Measurements from ENCODE around the gene PTPN5.

Gene PTPN5

DNA sequence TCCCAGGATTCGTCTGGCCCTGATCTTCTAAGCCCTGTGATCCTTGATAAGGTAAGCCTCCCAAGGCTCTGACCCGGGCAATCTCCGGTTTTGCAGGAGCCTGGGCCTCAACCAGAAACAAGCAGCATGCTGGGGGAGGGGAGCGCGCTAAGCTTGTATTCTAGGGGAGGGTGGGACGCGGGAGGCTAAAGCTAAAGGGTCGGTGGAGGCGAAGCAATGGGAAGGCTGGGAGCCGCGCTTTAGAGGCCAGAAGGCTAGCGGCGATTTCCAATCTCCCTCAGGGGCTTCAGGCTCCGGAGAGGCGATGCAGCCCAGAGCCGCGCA lies 753 bp downstream of the PTPN5 start:
- H3K4me1 ChIP-seq = no peaks in the 10 kb centered on the region
- H3K36me3 ChIP-seq = no peaks in the 10 kb centered on the region
- peaks cover 22% of the 10 kb centered on the region for H3K27me3 ChIP-seq
- TF ChIP-seq, protein P1, sequence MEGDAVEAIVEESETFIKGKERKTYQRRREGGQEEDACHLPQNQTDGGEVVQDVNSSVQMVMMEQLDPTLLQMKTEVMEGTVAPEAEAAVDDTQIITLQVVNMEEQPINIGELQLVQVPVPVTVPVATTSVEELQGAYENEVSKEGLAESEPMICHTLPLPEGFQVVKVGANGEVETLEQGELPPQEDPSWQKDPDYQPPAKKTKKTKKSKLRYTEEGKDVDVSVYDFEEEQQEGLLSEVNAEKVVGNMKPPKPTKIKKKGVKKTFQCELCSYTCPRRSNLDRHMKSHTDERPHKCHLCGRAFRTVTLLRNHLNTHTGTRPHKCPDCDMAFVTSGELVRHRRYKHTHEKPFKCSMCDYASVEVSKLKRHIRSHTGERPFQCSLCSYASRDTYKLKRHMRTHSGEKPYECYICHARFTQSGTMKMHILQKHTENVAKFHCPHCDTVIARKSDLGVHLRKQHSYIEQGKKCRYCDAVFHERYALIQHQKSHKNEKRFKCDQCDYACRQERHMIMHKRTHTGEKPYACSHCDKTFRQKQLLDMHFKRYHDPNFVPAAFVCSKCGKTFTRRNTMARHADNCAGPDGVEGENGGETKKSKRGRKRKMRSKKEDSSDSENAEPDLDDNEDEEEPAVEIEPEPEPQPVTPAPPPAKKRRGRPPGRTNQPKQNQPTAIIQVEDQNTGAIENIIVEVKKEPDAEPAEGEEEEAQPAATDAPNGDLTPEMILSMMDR (IDR thresholded peaks at IDR 0.05; ENCODE audit: low read depth, low read length) = no peak
- DNase-seq = no peak
- H3K9me3 ChIP-seq = no peaks in the 10 kb centered on the region
- H3K4me3 ChIP-seq (ENCODE audit: low read depth, low read length) = no peak overlapping the region

DNA sequence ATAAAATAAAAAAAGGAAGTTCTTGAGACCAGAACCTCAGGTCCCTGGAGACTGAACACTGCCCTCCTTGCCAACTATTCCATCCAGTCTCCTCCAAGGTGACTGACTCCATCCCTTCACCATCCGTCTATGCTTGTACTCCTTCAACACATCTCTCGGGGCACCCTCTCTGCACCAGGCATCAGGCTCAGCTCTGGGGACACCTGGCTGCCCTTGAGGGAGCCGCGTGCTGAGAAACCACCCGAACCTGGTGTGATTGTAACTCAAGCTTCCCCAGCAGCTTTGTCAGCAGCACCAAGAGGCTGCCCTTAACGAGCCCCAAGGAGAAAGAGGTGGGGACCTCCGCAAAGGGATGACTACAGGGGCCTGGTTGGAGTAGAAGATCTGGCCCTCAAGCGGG lies 1.7 kb downstream of the PTPN5 start:
- no peaks in the 10 kb centered on the region for H3K9me3 ChIP-seq
- no peaks in the 10 kb centered on the region for H3K36me3 ChIP-seq
- TF ChIP-seq, protein P1 (IDR thresholded peaks at IDR 0.05; ENCODE audit: low read depth, low read length) = no peak
- peaks cover 22% of the 10 kb centered on the region for H3K27me3 ChIP-seq
- no peaks in the 10 kb centered on the region for H3K4me1 ChIP-seq
- H3K4me3 ChIP-seq (ENCODE audit: low read depth, low read length) = no peak overlapping the region
- no peak for DNase-seq

DNA sequence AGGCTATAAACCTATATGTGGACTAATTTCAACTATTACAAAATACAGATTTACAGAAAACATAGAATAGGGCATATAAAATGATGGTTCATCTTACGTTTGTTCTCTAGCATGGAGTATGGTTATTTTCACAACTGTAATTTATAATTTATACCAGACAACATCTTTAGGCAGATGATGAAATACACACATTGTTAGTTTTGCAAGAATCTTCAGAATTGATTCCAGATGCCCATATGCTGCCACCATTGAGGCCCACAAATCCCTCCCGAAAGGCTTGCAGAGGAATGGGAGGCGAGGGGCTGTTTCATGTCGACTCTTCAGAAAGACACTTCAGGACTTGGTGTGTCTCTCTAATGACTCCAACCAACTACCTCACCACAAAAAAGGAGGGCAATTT lies 6.2 kb downstream of the PTPN5 start:
- TF ChIP-seq, protein P1 (IDR thresholded peaks at IDR 0.05; ENCODE audit: low read depth, low read length) = no peak
- Histone ChIP-seq H3K9me3 (no peaks in the 10 kb centered on the region), H3K36me3 (no peaks in the 10 kb centered on the region), H3K4me3 (ENCODE audit: low read depth, low read length) (no peak overlapping the region), H3K27me3 (no peaks in the 10 kb centered on the region), H3K4me1 (no peaks in the 10 kb centered on the region)
- no peak for DNase-seq

DNA sequence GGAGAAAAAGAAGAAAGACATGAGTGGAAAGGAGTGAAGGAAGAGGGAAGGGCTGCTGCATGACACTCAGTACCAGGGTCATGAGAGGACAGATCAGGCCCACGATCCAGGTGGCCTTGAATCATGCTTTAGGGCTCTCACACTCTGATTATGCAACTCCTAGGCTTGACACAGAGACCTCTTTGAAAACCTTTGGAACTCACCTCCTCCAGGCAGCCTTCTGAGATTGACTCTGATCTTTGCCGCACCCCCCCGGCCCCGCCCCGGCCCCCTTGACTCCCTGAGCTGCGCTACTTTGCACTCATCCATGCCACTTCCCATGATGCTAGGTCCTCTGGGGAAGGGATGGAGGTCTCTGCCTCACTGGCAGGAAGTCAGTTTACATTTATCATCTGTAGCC lies 10.7 kb downstream of the PTPN5 start:
- H3K4me1 ChIP-seq = no peaks in the 10 kb centered on the region
- H3K4me3 ChIP-seq (ENCODE audit: low read depth, low read length) = no peak overlapping the region
- no peak for DNase-seq
- no peaks in the 10 kb centered on the region for H3K27me3 ChIP-seq
- H3K9me3 ChIP-seq = no peaks in the 10 kb centered on the region
- no peaks in the 10 kb centered on the region for H3K36me3 ChIP-seq
- TF ChIP-seq, protein P1 (IDR thresholded peaks at IDR 0.05; ENCODE audit: low read depth, low read length) = no peak

DNA sequence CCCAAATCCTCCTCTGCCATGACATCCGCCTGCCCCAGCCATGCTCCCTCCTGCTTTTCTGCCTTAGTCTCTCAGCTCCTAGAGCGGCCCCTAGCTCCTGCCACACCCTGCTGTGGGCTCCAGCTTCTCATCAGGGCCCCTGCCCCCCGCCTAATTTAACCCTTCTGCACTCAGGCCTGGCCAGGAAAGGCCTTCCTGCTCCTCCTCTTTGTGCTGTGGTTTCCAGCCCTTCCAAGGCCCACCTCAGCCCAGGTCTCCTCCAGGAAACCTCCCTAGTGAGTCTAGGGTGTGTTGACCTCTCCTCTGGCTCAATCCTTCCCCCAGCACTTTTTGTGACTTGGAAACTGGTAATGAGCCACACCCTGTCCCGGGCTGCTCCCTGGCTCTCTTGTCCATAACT lies 11.3 kb downstream of the PTPN5 start:
- H3K4me1 ChIP-seq = no peaks in the 10 kb centered on the region
- H3K36me3 ChIP-seq = no peaks in the 10 kb centered on the region
- H3K9me3 ChIP-seq = no peaks in the 10 kb centered on the region
- TF ChIP-seq, protein P1 (IDR thresholded peaks at IDR 0.05; ENCODE audit: low read depth, low read length) = no peak
- H3K4me3 ChIP-seq (ENCODE audit: low read depth, low read length) = no peak overlapping the region
- no peaks in the 10 kb centered on the region for H3K27me3 ChIP-seq
- DNase-seq = no peak

DNA sequence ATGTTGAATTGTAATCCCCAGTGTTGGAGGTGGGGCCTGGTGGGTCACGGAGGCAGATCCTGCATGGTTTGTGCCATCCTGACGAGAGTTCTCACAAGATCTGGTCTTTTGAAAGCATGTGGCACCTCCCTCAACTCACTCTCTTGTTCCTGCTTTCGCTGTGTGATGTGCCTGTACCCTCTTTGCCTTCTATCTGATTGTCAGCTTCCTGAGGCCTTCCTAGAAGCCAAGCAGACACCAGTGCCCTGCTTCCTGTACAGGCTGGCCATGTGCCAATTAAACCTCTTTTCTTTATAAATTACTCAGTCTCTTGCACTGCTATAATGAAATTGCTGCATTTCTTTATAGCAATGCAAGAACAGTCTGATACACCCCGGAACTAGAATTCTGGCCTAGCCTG lies 13.1 kb downstream of the PTPN5 start:
- no peaks in the 10 kb centered on the region for H3K9me3 ChIP-seq
- no peak overlapping the region for H3K4me3 ChIP-seq (ENCODE audit: low read depth, low read length)
- DNase-seq = no peak
- H3K36me3 ChIP-seq = no peaks in the 10 kb centered on the region
- TF ChIP-seq, protein P1 (IDR thresholded peaks at IDR 0.05; ENCODE audit: low read depth, low read length) = no peak
- H3K4me1 ChIP-seq = no peaks in the 10 kb centered on the region
- no peaks in the 10 kb centered on the region for H3K27me3 ChIP-seq
